ENCODE data around the gene DNASE1L2. TPM values are rescaled to one million over a fixed set of nuclear protein-coding genes. Genes with fewer than 3 reads are reported as not detected.

DNASE1L2 gene
- total RNA-seq, 1 experiment from 2014 or later = 1.9 TPM

GRCh38 chr16:2229632-2230250, 6.5 kb upstream of the DNASE1L2 start:
- Histone ChIP-seq H3K4me2 (ENCODE audit: low read length) (no peak overlapping the region), H3K79me2 (ENCODE audit: insufficient read depth, low read length) (peaks cover 50% of the 10 kb centered on the region), H4K20me1 (ENCODE audit: insufficient read depth) (no peaks in the 10 kb centered on the region; the same call in 1 of the 2 replicates), H3K9ac (ENCODE audit: low read length) (no peak overlapping the region), H2AFZ (ENCODE audit: low read depth, low read length, poor library complexity, severe bottlenecking) (no peak overlapping the region), H3K36me3 (ENCODE audit: control insufficient read depth in 1 of 2, insufficient read depth in 2 of 2, low read length in 2 of 2) (peaks cover 9 to 19% of the 10 kb centered on the region in 2 experiments; a peak in 3 of 4 replicates), H3K9me3 (ENCODE audit: control insufficient read depth in 1 of 2, insufficient read depth in 1 of 2, low read depth in 1 of 2, low read length in 2 of 2) (no peaks in the 10 kb centered on the region), H3K9me2 (ENCODE audit: insufficient read depth) (no peaks in the 10 kb centered on the region), H3K4me3 (replicated peaks in 1 of 2; ENCODE audit: low read depth in 1 of 2, low read length in 2 of 2) (no peak overlapping the region), H3K4me1 (ENCODE audit: control insufficient read depth in 1 of 2, insufficient read depth in 2 of 2, low read length in 2 of 2) (peaks cover 19 to 20% of the 10 kb centered on the region in 2 experiments), H3K27me3 (ENCODE audit: insufficient read depth, low read length) (no peaks in the 10 kb centered on the region), H3K27ac (ENCODE audit: low read depth, low read length) (no peak overlapping the region; the same call in 1 of the 2 replicates)
- CTCF ChIA-PET = no interaction called here
- intact Hi-C loops (cut with micrococcal nuclease) = no loop called here
- no peak for TF ChIP-seq TCF7L2 (IDR thresholded peaks at IDR 0.05; ENCODE audit: borderline replicate concordance, extremely low read depth, insufficient read depth, insufficient read length)
- no peak for TF ChIP-seq CBX3 (IDR thresholded peaks at IDR 0.05; ENCODE audit: low read depth)
- TF ChIP-seq REST (IDR thresholded peaks at IDR 0.05; ENCODE audit: low read depth) = no peak
- TF ChIP-seq JUND (IDR thresholded peaks at IDR 0.05) = no peak
- TF ChIP-seq YY1 (IDR thresholded peaks at IDR 0.05; ENCODE audit: extremely low read depth, insufficient replicate concordance, low read depth, low read length) = no peak
- TF ChIP-seq SP1 (IDR thresholded peaks at IDR 0.05; ENCODE audit: low read depth) = no peak
- no peak for TF ChIP-seq ZFX (IDR thresholded peaks at IDR 0.05)
- no TSS peak for BruUV-seq (replicated peaks)
- ATAC-seq (no peak), DNase-seq (ENCODE audit: low read depth, low spot score) (no peak)
- POLR2A ChIA-PET = no interaction called here
- RAD21 ChIA-PET (ENCODE audit: low non-redundant PET in 1 of 2, low total read pairs in 2 of 2, uncharacterized antibody in 2 of 2, unreplicated experiment in 2 of 2) = no interaction called here

All from HCT116 (cell line).